ENCODE measurements around the gene PNPT1.

The PNPT1 gene

DNA sequence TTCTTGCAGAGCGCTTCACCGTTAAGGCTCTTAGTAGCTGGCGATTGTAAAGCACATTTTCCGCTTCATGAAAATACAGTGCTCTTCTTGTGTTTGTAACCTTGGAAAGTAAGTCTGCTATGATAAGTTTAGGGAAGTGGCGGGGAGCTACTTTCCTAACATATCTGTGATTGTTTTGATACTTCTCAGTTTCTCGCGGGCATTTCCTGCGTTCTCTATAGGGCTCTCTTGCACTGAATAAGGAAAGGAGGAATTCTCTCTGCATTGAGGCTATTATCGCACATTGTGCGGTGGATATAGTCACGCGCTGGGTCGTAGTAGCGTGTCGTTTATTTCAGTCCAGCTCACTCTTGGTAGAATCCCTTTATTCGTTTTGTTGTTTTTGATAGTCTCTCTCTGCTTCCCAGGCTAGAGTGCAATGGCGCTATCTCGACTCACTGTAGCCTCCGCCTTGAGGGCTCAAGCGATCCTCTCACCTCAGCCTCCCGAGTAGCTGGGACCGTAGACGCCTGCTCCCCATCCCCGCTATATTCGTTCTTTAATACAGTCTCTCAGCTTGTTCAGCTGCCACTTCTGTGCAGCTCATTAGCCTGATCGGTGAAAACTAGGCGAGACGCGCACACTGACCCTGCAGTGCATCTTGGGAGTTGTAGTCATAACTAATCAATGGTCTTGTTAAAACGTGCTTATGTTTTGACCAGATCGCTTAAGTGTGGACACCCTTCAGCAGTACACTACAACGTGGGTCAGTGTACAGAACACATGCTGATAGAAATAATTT lies 75.2 kb downstream of the PNPT1 start:
- peaks cover 32% of the 10 kb centered on the region for H4K20me1 ChIP-seq (ENCODE audit: control insufficient read depth, insufficient read depth, low read depth, low read length)
- peaks cover 98% of the 10 kb centered on the region for H3K79me2 ChIP-seq (ENCODE audit: control insufficient read depth, low read length)
- peak overlapping the region; percentile 86 for H3K4me3 ChIP-seq (ENCODE audit: low read length)
- no peaks in the 10 kb centered on the region for H3K27me3 ChIP-seq (ENCODE audit: control insufficient read depth, low read length)
- peaks cover 47% of the 10 kb centered on the region for H3K4me1 ChIP-seq (ENCODE audit: control insufficient read depth, low read length)
- TF ChIP-seq, protein P1, sequence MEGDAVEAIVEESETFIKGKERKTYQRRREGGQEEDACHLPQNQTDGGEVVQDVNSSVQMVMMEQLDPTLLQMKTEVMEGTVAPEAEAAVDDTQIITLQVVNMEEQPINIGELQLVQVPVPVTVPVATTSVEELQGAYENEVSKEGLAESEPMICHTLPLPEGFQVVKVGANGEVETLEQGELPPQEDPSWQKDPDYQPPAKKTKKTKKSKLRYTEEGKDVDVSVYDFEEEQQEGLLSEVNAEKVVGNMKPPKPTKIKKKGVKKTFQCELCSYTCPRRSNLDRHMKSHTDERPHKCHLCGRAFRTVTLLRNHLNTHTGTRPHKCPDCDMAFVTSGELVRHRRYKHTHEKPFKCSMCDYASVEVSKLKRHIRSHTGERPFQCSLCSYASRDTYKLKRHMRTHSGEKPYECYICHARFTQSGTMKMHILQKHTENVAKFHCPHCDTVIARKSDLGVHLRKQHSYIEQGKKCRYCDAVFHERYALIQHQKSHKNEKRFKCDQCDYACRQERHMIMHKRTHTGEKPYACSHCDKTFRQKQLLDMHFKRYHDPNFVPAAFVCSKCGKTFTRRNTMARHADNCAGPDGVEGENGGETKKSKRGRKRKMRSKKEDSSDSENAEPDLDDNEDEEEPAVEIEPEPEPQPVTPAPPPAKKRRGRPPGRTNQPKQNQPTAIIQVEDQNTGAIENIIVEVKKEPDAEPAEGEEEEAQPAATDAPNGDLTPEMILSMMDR (IDR thresholded peaks at IDR 0.05; ENCODE audit: low read depth, low read length, poor library complexity, severe bottlenecking) = no peak
- TF ChIP-seq EZH2phosphoT487 (IDR thresholded peaks at IDR 0.05; ENCODE audit: borderline replicate concordance, low read length) = no peak
- H3F3A ChIP-seq (ENCODE audit: control insufficient read depth, insufficient read depth) = 0 out of 2 replicates have a peak, but pooled peaks cover 3% of the 10 kb centered on the region
- peak overlapping the region; percentile 92 for H3K4me2 ChIP-seq (ENCODE audit: low read length)
- no peaks in the 10 kb centered on the region for H3K9me3 ChIP-seq (ENCODE audit: control insufficient read depth, insufficient read depth, low read length)
- peak overlapping the region; percentile 72 for H3K27ac ChIP-seq (ENCODE audit: low read depth, low read length)
- no peaks in the 10 kb centered on the region for H3K9me2 ChIP-seq (replicated peaks; ENCODE audit: control insufficient read depth, low read length)
- H3K36me3 ChIP-seq (ENCODE audit: control insufficient read depth, low read length) = peaks cover 83% of the 10 kb centered on the region

DNA sequence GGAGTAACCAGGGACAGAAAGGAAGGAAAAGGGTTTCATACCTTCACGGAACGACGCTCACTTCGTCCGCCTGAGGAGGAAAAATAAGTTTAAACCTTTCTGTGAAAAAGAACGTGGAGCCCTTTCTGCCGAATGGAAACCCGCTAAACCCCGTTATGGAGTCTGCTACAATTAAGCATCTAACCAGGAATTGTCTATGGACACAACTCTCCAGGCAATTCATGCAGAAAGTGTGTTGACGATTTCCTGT lies 75.7 kb downstream of the PNPT1 start:
- H3F3A ChIP-seq (ENCODE audit: control insufficient read depth, insufficient read depth) = 0 out of 2 replicates have a peak, but pooled peaks cover 3% of the 10 kb centered on the region
- H3K4me2 ChIP-seq (ENCODE audit: low read length) = peak overlapping the region; percentile 92
- H3K9me2 ChIP-seq (replicated peaks; ENCODE audit: control insufficient read depth, low read length) = no peaks in the 10 kb centered on the region
- H3K27ac ChIP-seq (ENCODE audit: low read depth, low read length) = peak overlapping the region; percentile 72
- H3K4me1 ChIP-seq (ENCODE audit: control insufficient read depth, low read length) = peaks cover 46% of the 10 kb centered on the region
- H3K79me2 ChIP-seq (ENCODE audit: control insufficient read depth, low read length) = peaks cover 98% of the 10 kb centered on the region
- H4K20me1 ChIP-seq (ENCODE audit: control insufficient read depth, insufficient read depth, low read depth, low read length) = peaks cover 29% of the 10 kb centered on the region
- H3K4me3 ChIP-seq (ENCODE audit: low read length) = peak overlapping the region; percentile 86
- H3K9me3 ChIP-seq (ENCODE audit: control insufficient read depth, insufficient read depth, low read length) = no peaks in the 10 kb centered on the region
- no peaks in the 10 kb centered on the region for H3K27me3 ChIP-seq (ENCODE audit: control insufficient read depth, low read length)
- TF ChIP-seq, protein P1 (IDR thresholded peaks at IDR 0.05; ENCODE audit: low read depth, low read length, poor library complexity, severe bottlenecking) = no peak
- no peak for TF ChIP-seq EZH2phosphoT487 (IDR thresholded peaks at IDR 0.05; ENCODE audit: borderline replicate concordance, low read length)
- H3K36me3 ChIP-seq (ENCODE audit: control insufficient read depth, low read length) = peaks cover 83% of the 10 kb centered on the region

DNA sequence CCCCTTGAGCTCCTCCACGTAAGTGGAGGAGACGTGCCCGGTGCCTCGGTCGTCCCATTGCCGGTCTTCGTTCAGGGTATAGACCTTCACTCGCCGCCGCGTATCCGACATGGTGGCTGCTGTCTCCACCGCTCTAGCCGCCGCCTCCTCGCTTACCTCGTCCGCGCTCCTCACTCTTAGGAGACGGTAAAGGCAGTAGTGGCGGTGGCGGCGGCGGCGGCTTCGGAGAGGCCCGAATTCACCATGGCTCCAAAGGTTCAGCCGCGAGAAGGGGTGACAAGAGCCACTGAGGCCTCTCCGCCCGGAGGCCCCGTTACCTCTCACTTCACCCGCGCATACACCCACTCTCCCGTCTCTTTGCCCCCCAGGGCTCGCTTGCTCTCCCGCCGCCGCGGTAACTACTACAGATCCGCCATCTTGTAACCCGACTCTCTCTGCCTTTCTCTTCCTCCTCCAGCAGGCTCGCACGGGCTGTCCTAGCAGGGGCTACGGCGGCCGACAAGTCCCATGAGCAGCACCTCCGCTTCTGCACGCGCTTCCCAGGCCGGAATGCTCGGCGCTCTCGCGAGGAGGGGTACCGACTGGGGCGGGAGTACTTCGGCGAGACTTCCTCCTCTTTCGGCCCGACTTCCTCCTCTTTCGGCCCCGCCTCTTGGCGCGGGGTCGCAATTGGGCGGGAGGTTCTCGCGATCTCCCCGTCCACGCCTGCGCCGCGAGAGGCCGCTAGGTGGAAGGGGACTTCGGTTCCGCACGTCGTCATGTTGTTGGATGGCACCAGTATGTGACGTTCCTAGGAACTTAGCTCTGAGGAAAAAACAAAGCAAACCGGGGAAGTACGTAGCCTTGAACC lies 76.2 kb downstream of the PNPT1 start, which contains the start of gene PPP4R3B:
Gene PPP4R3B (minus strand): TSS at position 448 of the 850 bp plus-strand sequence. CDS start 337 bp downstream, at position 111.
- H3K9me3 ChIP-seq (ENCODE audit: control insufficient read depth, insufficient read depth, low read length) = no peaks in the 10 kb centered on the region
- peak within 1 kb of the TSS; percentile 92 for H3K4me2 ChIP-seq (ENCODE audit: low read length)
- TF ChIP-seq EZH2phosphoT487 (IDR thresholded peaks at IDR 0.05; ENCODE audit: borderline replicate concordance, low read length) = no peak
- TF ChIP-seq, protein P1 (IDR thresholded peaks at IDR 0.05; ENCODE audit: low read depth, low read length, poor library complexity, severe bottlenecking) = no peak
- peaks cover 98% of the 10 kb centered on the region for H3K79me2 ChIP-seq (ENCODE audit: control insufficient read depth, low read length)
- peak within 1 kb of the TSS; percentile 72 for H3K27ac ChIP-seq (ENCODE audit: low read depth, low read length)
- H3K36me3 ChIP-seq (ENCODE audit: control insufficient read depth, low read length) = peaks cover 83% of the 10 kb centered on the region
- peak within 1 kb of the TSS; percentile 87 for H3K4me3 ChIP-seq (ENCODE audit: low read length)
- no peaks in the 10 kb centered on the region for H3K27me3 ChIP-seq (ENCODE audit: control insufficient read depth, low read length)
- H3K4me1 ChIP-seq (ENCODE audit: control insufficient read depth, low read length) = peaks cover 41% of the 10 kb centered on the region
- peaks cover 26% of the 10 kb centered on the region for H4K20me1 ChIP-seq (ENCODE audit: control insufficient read depth, insufficient read depth, low read depth, low read length)
- H3F3A ChIP-seq (ENCODE audit: control insufficient read depth, insufficient read depth) = 0 out of 2 replicates have a peak, but pooled peaks cover 3% of the 10 kb centered on the region
- H3K9me2 ChIP-seq (replicated peaks; ENCODE audit: control insufficient read depth, low read length) = no peaks in the 10 kb centered on the region

Measured in DOHH2 (cell line).